RCC 7860 (cell line): ENCODE results near the gene PSTPIP2.
"Not testable (repeated sequence)": the region's sequence is repeated elsewhere in the genome, so short reads cannot be mapped to it uniquely, and the experiment has no call there.

Experiments used
- DNase-seq: peaks from one replicate; pipeline ENCODE4 v3.0.0-alpha.2; 2015; ENCODE audit warnings: low spot score
- FAIRE-seq: peaks from 2 replicates; lab custom pipeline; 2012; peaks lifted over from hg19 to GRCh38; lab: Jason Lieb, UNC

The PSTPIP2 gene

GRCh38 chr18:46071653-46072375 is at the start of gene PSTPIP2:
Gene PSTPIP2, minus strand, starts transcription at chr18:46072260. Its CDS starts 72 bp downstream, at chr18:46072188.
- FAIRE-seq (no peak), DNase-seq (no peak)

GRCh38 chr18:46113751-46114150 is 41.7 kb upstream of the PSTPIP2 start:
- FAIRE-seq (no peak), DNase-seq (no peak)

- FAIRE-seq: no peak
- DNase-seq: no peak
These were observed 38.3 kb upstream of the PSTPIP2 start for GRCh38 chr18:46110406-46110805.

- FAIRE-seq (no peak), DNase-seq (no peak)
These were observed 37.3 kb upstream of the PSTPIP2 start for GRCh38 chr18:46109386-46109785.

- FAIRE-seq: peak; percentile 38
- DNase-seq: peak; percentile 77
These were observed 32.3 kb upstream of the PSTPIP2 start, which contains the start of gene HAUS1 for GRCh38 chr18:46104128-46104911. Gene HAUS1, plus strand, starts transcription at chr18:46104385. Its CDS starts 27 bp downstream, at chr18:46104412.

GRCh38 chr18:46099463-46099862 is 27.4 kb upstream of the PSTPIP2 start:
- FAIRE-seq: no peak
- DNase-seq: no peak

- DNase-seq (no peak), FAIRE-seq (no peak)
These were observed 26.5 kb upstream of the PSTPIP2 start for GRCh38 chr18:46098616-46098933.

- DNase-seq (peak; percentile 58), FAIRE-seq (no peak)
These were observed 25.9 kb upstream of the PSTPIP2 start, which contains the start of gene ATP5F1A for GRCh38 chr18:46097801-46098615. Gene ATP5F1A, minus strand, starts transcription at chr18:46098296. Its CDS starts 65 bp downstream, at chr18:46098231.

- FAIRE-seq: no peak
- no peak for DNase-seq
These were observed 25.4 kb upstream of the PSTPIP2 start for GRCh38 chr18:46097431-46097800.

- no peak for FAIRE-seq
- DNase-seq: no peak
These were observed 24.7 kb upstream of the PSTPIP2 start for GRCh38 chr18:46096651-46097300.

GRCh38 chr18:46095532-46095931 is 23.5 kb upstream of the PSTPIP2 start:
- DNase-seq: no peak
- FAIRE-seq: no peak

- DNase-seq, FAIRE-seq: not testable (repeated sequence)
These were observed 16.4 kb upstream of the PSTPIP2 start for GRCh38 chr18:46088501-46088900.

- no peak for FAIRE-seq
- DNase-seq: no peak
These were observed 12.4 kb upstream of the PSTPIP2 start for GRCh38 chr18:46084431-46084830.

GRCh38 chr18:46080156-46080555 is 8.1 kb upstream of the PSTPIP2 start:
- DNase-seq (no peak), FAIRE-seq (no peak)

- DNase-seq (no peak), FAIRE-seq (no peak)
These were observed 7.3 kb upstream of the PSTPIP2 start for GRCh38 chr18:46079336-46079735.

GRCh38 chr18:46073474-46074331 is 1.6 kb upstream of the PSTPIP2 start:
- DNase-seq (peak; percentile 37), FAIRE-seq (peak; percentile 82)

GRCh38 chr18:46072959-46073358 is 899 bp upstream of the PSTPIP2 start:
- no peak for FAIRE-seq
- no peak for DNase-seq

GRCh38 chr18:46072376-46072867 is 362 bp upstream of the PSTPIP2 start:
- FAIRE-seq (no peak), DNase-seq (no peak)

GRCh38 chr18:46070815-46071652 is 1.0 kb downstream of the PSTPIP2 start:
- DNase-seq (no peak), FAIRE-seq (no peak)
